CD14-positive monocyte (primary cell): ENCODE measurements around the gene OR5AS1. TPM values are rescaled to one million over a fixed set of nuclear protein-coding genes. Genes with fewer than 3 reads are reported as not detected.

ENCODE experiments used
- DNase-seq, 3 donors: peaks; one replicate each; pipeline ENCODE4 v3.0.0-alpha.2; 2011 to 2022
- H2AFZ ChIP-seq: 2 replicates; pipeline ENCODE4 v1.6.0; 2012; ENCODE audit warnings: mild to moderate bottlenecking, low read depth, low read length, inconsistent platforms; ENCODE audit not compliant: insufficient read depth, poor library complexity, severe bottlenecking
- H3K27ac ChIP-seq, 2 donors: 1 replicate in 1 of 2; 2 replicates in 1 of 2; pipeline ENCODE4 v1.5.1; 2012 to 2013; ENCODE audit warnings: low read length in 2 of 2, control low read depth in 1 of 2, inconsistent platforms in 1 of 2, low read depth in 1 of 2, mild to moderate bottlenecking in 1 of 2
- H3K27me3 ChIP-seq, 2 donors: one replicate each; pipeline versions ENCODE4 v1.6.0 to v1.6.1; 2011 to 2013; ENCODE audit warnings: low read length in 2 of 2; ENCODE audit not compliant: control insufficient read depth in 2 of 2, insufficient read depth in 2 of 2
- H3K36me3 ChIP-seq, 2 donors: replicated peaks in 1 of 2; 1 replicate in 1 of 2; 2 replicates in 1 of 2; pipeline versions ENCODE4 v1.5.1 to v1.6.1; 2012 to 2013; ENCODE audit warnings: low read length in 2 of 2, control low read depth in 1 of 2, inconsistent platforms in 1 of 2, mild to moderate bottlenecking in 1 of 2; ENCODE audit not compliant: insufficient read depth in 2 of 2, control insufficient read depth in 1 of 2
- H3K4me1 ChIP-seq, 2 donors: 1 replicate in 1 of 2; 2 replicates in 1 of 2; pipeline versions ENCODE4 v1.5.1 to v1.6.1; 2012 to 2013; ENCODE audit warnings: low read length in 2 of 2, control low read depth in 1 of 2, inconsistent platforms in 1 of 2, mild to moderate bottlenecking in 1 of 2, moderate library complexity in 1 of 2; ENCODE audit not compliant: insufficient read depth in 2 of 2, control insufficient read depth in 1 of 2
- H3K4me2 ChIP-seq: replicated peaks from 2 replicates; pipeline ENCODE3; 2012; ENCODE audit warnings: low read length, moderate library complexity, mild to moderate bottlenecking; ENCODE audit not compliant: poor library complexity, severe bottlenecking; ENCODE audit errors: extremely low read depth
- H3K4me3 ChIP-seq, 3 experiments: fragments of 200-600 bp in 1 of 3; sonication (generic) in 1 of 3; replicated peaks in 1 of 3; 1 replicate in 2 of 3; 2 replicates in 1 of 3; pipeline ENCODE4 v1.5.1; 2011 to 2013; ENCODE audit warnings: low read length in 3 of 3, mild to moderate bottlenecking in 3 of 3, control low read depth in 2 of 3, low read depth in 2 of 3, inconsistent platforms in 1 of 3, moderate library complexity in 1 of 3
- H3K79me2 ChIP-seq: 2 replicates; pipeline ENCODE4 v1.6.0; 2012; ENCODE audit warnings: mild to moderate bottlenecking, control low read depth, inconsistent platforms, low read length, moderate library complexity; ENCODE audit not compliant: insufficient read depth
- H3K9ac ChIP-seq: 2 replicates; pipeline ENCODE4 v1.6.0; 2017; ENCODE audit warnings: low read length, mild to moderate bottlenecking; ENCODE audit not compliant: insufficient read depth, poor library complexity, severe bottlenecking
- H3K9me3 ChIP-seq, 2 donors: replicated peaks in 1 of 2; 1 replicate in 1 of 2; 2 replicates in 1 of 2; pipeline versions ENCODE4 v1.5.1 to v1.6.1; 2012 to 2013; ENCODE audit warnings: low read length in 2 of 2, control low read depth in 1 of 2; ENCODE audit not compliant: control insufficient read depth in 1 of 2, insufficient read depth in 1 of 2
- H4K20me1 ChIP-seq: 2 replicates; pipeline ENCODE4 v1.6.0; 2012; ENCODE audit warnings: mild to moderate bottlenecking, low read length, control low read depth, moderate library complexity; ENCODE audit not compliant: insufficient read depth
- H3K27ac Mint-ChIP-seq, 7 donors: one replicate each; pipeline ENCODE4 v1.8.0; 2020; ENCODE audit warnings: mild to moderate bottlenecking in 7 of 7, mixed read lengths in 7 of 7, moderate library complexity in 6 of 7, inconsistent platforms in 2 of 7
- H3K27me3 Mint-ChIP-seq, 3 donors: one replicate each; pipeline ENCODE4 v1.8.0; 2021 to 2022; ENCODE audit warnings: low read depth in 3 of 3, mild to moderate bottlenecking in 3 of 3, mixed read lengths in 3 of 3, moderate library complexity in 3 of 3, inconsistent platforms in 1 of 3
- H3K36me3 Mint-ChIP-seq, 2 donors: one replicate each; pipeline ENCODE4 v1.8.0; 2020; ENCODE audit warnings: mixed read lengths in 2 of 2, inconsistent platforms in 1 of 2, mild to moderate bottlenecking in 1 of 2
- H3K4me1 Mint-ChIP-seq: one replicate; pipeline ENCODE4 v1.8.0; 2020; ENCODE audit warnings: mild to moderate bottlenecking, mixed read lengths
- H3K4me3 Mint-ChIP-seq, 2 donors: one replicate each; pipeline ENCODE4 v1.8.0; 2020; ENCODE audit warnings: mild to moderate bottlenecking in 2 of 2, mixed read lengths in 2 of 2, moderate library complexity in 1 of 2
- H3K9me3 Mint-ChIP-seq, 7 donors: one replicate each; pipeline ENCODE4 v1.8.0; 2020 to 2022; ENCODE audit warnings: mixed read lengths in 7 of 7, mild to moderate bottlenecking in 6 of 7, moderate library complexity in 6 of 7, inconsistent platforms in 2 of 7
- CTCF ChIP-seq: fragments of 200-600 bp; IDR thresholded peaks from one replicate; pipeline ENCODE4 v1.8.0; 2022; ENCODE audit warnings: antibody characterized with exemption, mild to moderate bottlenecking
- WGBS: methylation state at CpG from one replicate; pipeline ENCODE4 v1.1.5; 2013; ENCODE audit warnings: missing lambda C conversion rate; ENCODE audit not compliant: insufficient coverage; 5-methylcytosine and 5-hydroxymethylcytosine counted together
- intact Hi-C, 2 donors: fragments of 100-400 bp; cut with micrococcal nuclease; formaldehyde crosslinking; loops; one replicate each; pipeline versions ENCODE4 v1.15.0 to v1.15.1; 2023
- polyA plus RNA-seq, 3 donors: library from polyadenylated mRNA; depleted of rRNA in 1 of 3; unstranded in 2 of 3; stranded (reverse) in 1 of 3; fragments of 300-500 nt in 2 of 3; fragments of >200 nt in 1 of 3; fragmentation: Illumina TruSeq in 2 of 3; gene quantifications; 1 replicate in 2 of 3; 2 replicates in 1 of 3; pipeline ENCODE4 v1.2.3, GENCODE V29; 2012 to 2021

The OR5AS1 gene
- polyA plus RNA-seq, 3 donors: not detected

DNA sequence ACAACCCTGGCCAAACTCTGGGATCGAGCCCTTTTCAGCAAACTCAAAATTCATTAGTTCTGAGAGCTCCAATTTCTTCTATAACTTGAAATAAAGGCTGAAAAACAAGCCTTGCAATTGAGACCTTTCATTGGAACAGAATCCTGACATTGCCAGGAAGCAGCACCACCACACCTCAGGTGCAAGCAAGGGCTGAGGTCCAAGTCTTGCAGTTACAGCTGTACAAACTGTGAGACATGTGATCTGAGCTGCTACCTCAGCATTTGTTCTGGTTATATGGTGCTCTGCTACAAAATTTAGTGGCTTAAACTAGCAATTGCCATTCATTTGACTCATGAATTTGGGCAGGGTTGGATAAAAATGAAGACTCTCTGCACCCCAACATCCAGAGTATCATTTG is 18.1 kb downstream of the OR5AS1 start:
- H3K27me3 ChIP-seq: no peaks in the 10 kb centered on the region
- DNase-seq: no peak
- no peak overlapping the region for H3K27ac ChIP-seq
- Mint-ChIP-seq H3K4me3 (no peak overlapping the region), H3K27ac (no peak overlapping the region), H3K36me3 (no peaks in the 10 kb centered on the region), H3K9me3 (peaks cover 0 to 20% (median 5%) of the 10 kb centered on the region in 7 donors), H3K27me3 (peaks cover 0 to under 1% (median 0%) of the 10 kb centered on the region in 3 donors), H3K4me1 (no peaks in the 10 kb centered on the region)
- H3K9me3 ChIP-seq: peaks cover 16 to 23% of the 10 kb centered on the region in 2 donors
- H3K4me3 ChIP-seq: no peak overlapping the region
- H3K4me1 ChIP-seq: no peaks in the 10 kb centered on the region
- intact Hi-C loops: no loop called here
- H3K4me2 ChIP-seq: no peak overlapping the region
- H3K9ac ChIP-seq: no peak overlapping the region
- H3K79me2 ChIP-seq: no peaks in the 10 kb centered on the region
- 50% methylated on average over 1 of the region's 1 CpG for WGBS
- H4K20me1 ChIP-seq: no peaks in the 10 kb centered on the region
- TF ChIP-seq CTCF: no peak
- H2AFZ ChIP-seq: no peak overlapping the region
- no peaks in the 10 kb centered on the region for H3K36me3 ChIP-seq

GRCh38 chr11:56048480-56048879 is 21.0 kb downstream of the OR5AS1 start:
- H2AFZ ChIP-seq: no peak overlapping the region
- Mint-ChIP-seq H3K27ac (no peak overlapping the region), H3K9me3 (peaks cover 0 to 12% (median 2%) of the 10 kb centered on the region in 7 donors), H3K4me3 (no peak overlapping the region), H3K4me1 (no peaks in the 10 kb centered on the region), H3K27me3 (no peaks in the 10 kb centered on the region), H3K36me3 (no peaks in the 10 kb centered on the region)
- H3K4me2 ChIP-seq: no peak overlapping the region
- no peaks in the 10 kb centered on the region for H3K4me1 ChIP-seq
- H3K27me3 ChIP-seq: no peaks in the 10 kb centered on the region
- no peak overlapping the region for H3K27ac ChIP-seq
- no peak for DNase-seq
- no peak overlapping the region for H3K4me3 ChIP-seq
- no peaks in the 10 kb centered on the region for H4K20me1 ChIP-seq
- no peaks in the 10 kb centered on the region for H3K79me2 ChIP-seq
- no CpG with 5 or more reads among the region's 4 CpGs for WGBS
- no peak for TF ChIP-seq CTCF
- H3K9ac ChIP-seq: no peak overlapping the region
- peaks cover 4 to 8% of the 10 kb centered on the region in 2 donors for H3K9me3 ChIP-seq
- no peaks in the 10 kb centered on the region for H3K36me3 ChIP-seq
- intact Hi-C loops: no loop called here
